HepG2 (cell line): ENCODE data around the gene N4BP2. TPM values are rescaled to one million over a fixed set of nuclear protein-coding genes. Genes with fewer than 3 reads are reported as not detected.

Source experiments
- CHCHD3 ChIP-seq: sonication (generic); formaldehyde crosslinking; IDR thresholded peaks from 2 replicates; pipeline ENCODE4 v1.8.0; 2022; ENCODE audit warnings: mild to moderate bottlenecking, missing genetic modification reagents, moderate library complexity
- CREM ChIP-seq, 2 experiments: sonication (generic) in 1 of 2; formaldehyde crosslinking in 1 of 2; IDR thresholded peaks; 2 replicates each; pipeline versions ENCODE4 v1.4.0 to v1.6.1; 2016 to 2020; ENCODE audit warnings: antibody characterized with exemption in 1 of 2, mild to moderate bottlenecking in 1 of 2, missing genetic modification reagents in 1 of 2
- ERF ChIP-seq: IDR thresholded peaks from 2 replicates; pipeline ENCODE4 v1.6.1; 2018; ENCODE audit warnings: missing biosample characterization, missing genetic modification reagents
- MEIS2 ChIP-seq: sonication (generic); formaldehyde crosslinking; IDR thresholded peaks from 2 replicates; pipeline ENCODE4 v1.9.0; 2021; ENCODE audit warnings: mild to moderate bottlenecking, missing genetic modification reagents
- MIER3 ChIP-seq: IDR thresholded peaks from 2 replicates; pipeline ENCODE4 v1.6.1; 2016; ENCODE audit warnings: missing compliant biosample characterization, borderline replicate concordance
- NCOA2 ChIP-seq: sonication (generic); formaldehyde crosslinking; IDR thresholded peaks from 2 replicates; pipeline ENCODE4 v1.8.0; 2022; ENCODE audit warnings: inconsistent platforms
- THAP11 ChIP-seq: IDR thresholded peaks from 2 replicates; pipeline ENCODE4 v1.6.1; 2016; ENCODE audit warnings: missing biosample characterization, missing genetic modification reagents
- ZEB1 ChIP-seq: IDR thresholded peaks from 2 replicates; pipeline ENCODE4 v1.6.1; 2012; ENCODE audit warnings: mild to moderate bottlenecking, low read depth, inconsistent platforms; ENCODE audit not compliant: insufficient replicate concordance
- ZNF331 ChIP-seq: sonication (generic); formaldehyde crosslinking; IDR thresholded peaks from 2 replicates; pipeline ENCODE4 v1.4.0; 2020; ENCODE audit warnings: missing genetic modification reagents
- polyA plus RNA-seq, 8 experiments: library from polyadenylated mRNA; depleted of rRNA in 3 of 8; stranded (reverse) in 7 of 8; unstranded in 1 of 8; fragments of >200 nt; fragmentation: Illumina TruSeq in 4 of 8; extraction: Trizol in 4 of 8; gene quantifications; 2 replicates each; pipeline versions ENCODE4 v1.2.1 to v1.2.3, GENCODE V29; 2011 to 2016; ENCODE audit warnings: low read depth in 4 of 8, missing spikeins in 1 of 8, mixed read lengths in 1 of 8; ENCODE audit not compliant: insufficient read depth in 1 of 8
- total RNA-seq, 5 experiments: library from RNA; depleted of rRNA; stranded (reverse); fragments of >200 nt; fragmentation: Illumina TruSeq; extraction: Trizol; gene quantifications; 2 replicates each; pipeline ENCODE4 v1.2.3, GENCODE V29; 2016; ENCODE audit warnings: low read depth in 1 of 5
- TF ChIP-seq, protein P1 (sequence below): IDR thresholded peaks from 2 replicates; pipeline ENCODE4 v1.6.1; 2016; ENCODE audit warnings: mild to moderate bottlenecking
- TF ChIP-seq, protein P2 (sequence below): sonication (generic); formaldehyde crosslinking; IDR thresholded peaks from 2 replicates; pipeline ENCODE4 v1.4.0; 2020; ENCODE audit warnings: missing genetic modification reagents, borderline replicate concordance
- TF ChIP-seq, protein P3 (sequence below): sonication (generic); formaldehyde crosslinking; IDR thresholded peaks from 2 replicates; pipeline ENCODE4 v1.5.0; 2020; ENCODE audit warnings: mild to moderate bottlenecking, missing genetic modification reagents

Gene N4BP2
- total and polyA plus RNA-seq, 2 of the 13 experiments (the other 11 are each of a cell fraction or from before 2014, with no cell fraction given) = 5.6 to 12.9 TPM

DNA sequence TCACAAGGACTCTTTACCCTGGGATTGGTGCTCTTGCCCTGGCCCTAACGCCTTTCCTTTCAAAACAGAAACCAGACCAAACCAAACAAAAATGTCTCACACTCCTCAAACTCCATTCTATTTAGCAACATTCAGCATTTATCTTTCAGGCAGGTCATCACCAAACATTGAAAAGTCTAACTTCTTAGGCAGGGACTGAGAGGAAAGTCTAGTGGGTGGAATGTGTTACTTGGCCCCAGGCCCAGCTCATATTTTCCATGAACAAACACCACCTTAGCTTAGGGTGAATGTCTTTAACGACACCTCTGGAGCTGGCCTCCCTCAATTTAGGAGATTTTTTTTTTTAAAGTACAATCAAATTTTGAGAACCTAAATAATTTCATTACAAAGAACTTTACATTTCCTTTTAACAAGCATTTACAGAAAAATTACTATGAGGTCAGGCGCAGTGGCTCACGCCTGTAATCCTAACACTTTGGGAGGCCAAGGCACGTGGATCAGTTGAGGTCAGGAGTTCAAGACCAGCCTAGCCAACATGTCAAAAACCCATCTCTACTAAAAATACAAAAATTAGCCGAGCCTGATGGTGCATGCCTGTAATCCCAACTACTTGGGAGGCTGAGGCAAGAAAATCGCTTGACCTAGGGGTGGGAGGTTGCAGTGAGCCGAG is 10.2 kb upstream of the N4BP2 start (continued):
- TF ChIP-seq, protein P1, sequence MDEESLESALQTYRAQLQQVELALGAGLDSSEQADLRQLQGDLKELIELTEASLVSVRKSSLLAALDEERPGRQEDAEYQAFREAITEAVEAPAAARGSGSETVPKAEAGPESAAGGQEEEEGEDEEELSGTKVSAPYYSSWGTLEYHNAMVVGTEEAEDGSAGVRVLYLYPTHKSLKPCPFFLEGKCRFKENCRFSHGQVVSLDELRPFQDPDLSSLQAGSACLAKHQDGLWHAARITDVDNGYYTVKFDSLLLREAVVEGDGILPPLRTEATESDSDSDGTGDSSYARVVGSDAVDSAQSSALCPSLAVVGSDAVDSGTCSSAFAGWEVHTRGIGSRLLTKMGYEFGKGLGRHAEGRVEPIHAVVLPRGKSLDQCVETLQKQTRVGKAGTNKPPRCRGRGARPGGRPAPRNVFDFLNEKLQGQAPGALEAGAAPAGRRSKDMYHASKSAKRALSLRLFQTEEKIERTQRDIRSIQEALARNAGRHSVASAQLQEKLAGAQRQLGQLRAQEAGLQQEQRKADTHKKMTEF (CRISPR knock-in tag) = 0 out of 2 replicates have a peak, but pooled peaks have one; percentile 56
- TF ChIP-seq ZNF331 (CRISPR knock-in tag) (0 out of 2 replicates have a peak, but pooled peaks have one; percentile 28), MEIS2 (CRISPR knock-in tag) (0 out of 2 replicates have a peak, but pooled peaks have one; percentile 29), NCOA2 (CRISPR knock-in tag) (peak; percentile 52; the same call in 1 of the 2 replicates), MIER3 (CRISPR knock-in tag) (0 out of 2 replicates have a peak, but pooled peaks have one; percentile 43), THAP11 (CRISPR knock-in tag) (0 out of 2 replicates have a peak, but pooled peaks have one; percentile 24), ERF (0 out of 2 replicates have a peak, but pooled peaks have one; percentile 31), ZEB1 (peak; percentile 50), CHCHD3 (CRISPR knock-in tag) (no peak), CREM (IDR thresholded peaks at IDR 0.05) (peak; percentile 37; the same call in 1 of the 2 replicates), CREM (CRISPR knock-in tag; IDR thresholded peaks at IDR 0.05) (no peak)
- TF ChIP-seq, protein P2, sequence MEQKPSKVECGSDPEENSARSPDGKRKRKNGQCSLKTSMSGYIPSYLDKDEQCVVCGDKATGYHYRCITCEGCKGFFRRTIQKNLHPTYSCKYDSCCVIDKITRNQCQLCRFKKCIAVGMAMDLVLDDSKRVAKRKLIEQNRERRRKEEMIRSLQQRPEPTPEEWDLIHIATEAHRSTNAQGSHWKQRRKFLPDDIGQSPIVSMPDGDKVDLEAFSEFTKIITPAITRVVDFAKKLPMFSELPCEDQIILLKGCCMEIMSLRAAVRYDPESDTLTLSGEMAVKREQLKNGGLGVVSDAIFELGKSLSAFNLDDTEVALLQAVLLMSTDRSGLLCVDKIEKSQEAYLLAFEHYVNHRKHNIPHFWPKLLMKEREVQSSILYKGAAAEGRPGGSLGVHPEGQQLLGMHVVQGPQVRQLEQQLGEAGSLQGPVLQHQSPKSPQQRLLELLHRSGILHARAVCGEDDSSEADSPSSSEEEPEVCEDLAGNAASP = peak; percentile 62; the same call in 1 of the 2 replicates
- TF ChIP-seq, protein P3, sequence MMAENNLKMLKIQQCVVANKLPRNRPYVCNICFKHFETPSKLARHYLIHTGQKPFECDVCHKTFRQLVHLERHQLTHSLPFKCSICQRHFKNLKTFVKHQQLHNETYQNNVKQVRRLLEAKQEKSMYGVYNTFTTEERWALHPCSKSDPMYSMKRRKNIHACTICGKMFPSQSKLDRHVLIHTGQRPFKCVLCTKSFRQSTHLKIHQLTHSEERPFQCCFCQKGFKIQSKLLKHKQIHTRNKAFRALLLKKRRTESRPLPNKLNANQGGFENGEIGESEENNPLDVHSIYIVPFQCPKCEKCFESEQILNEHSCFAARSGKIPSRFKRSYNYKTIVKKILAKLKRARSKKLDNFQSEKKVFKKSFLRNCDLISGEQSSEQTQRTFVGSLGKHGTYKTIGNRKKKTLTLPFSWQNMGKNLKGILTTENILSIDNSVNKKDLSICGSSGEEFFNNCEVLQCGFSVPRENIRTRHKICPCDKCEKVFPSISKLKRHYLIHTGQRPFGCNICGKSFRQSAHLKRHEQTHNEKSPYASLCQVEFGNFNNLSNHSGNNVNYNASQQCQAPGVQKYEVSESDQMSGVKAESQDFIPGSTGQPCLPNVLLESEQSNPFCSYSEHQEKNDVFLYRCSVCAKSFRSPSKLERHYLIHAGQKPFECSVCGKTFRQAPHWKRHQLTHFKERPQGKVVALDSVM (CRISPR knock-in tag) = peak; percentile 52
